Panc1 (cell line): ENCODE measurements around the gene BCO1. TPM values are rescaled to one million over a fixed set of nuclear protein-coding genes. Genes with fewer than 3 reads are reported as not detected.

Experiments used
- ATAC-seq: fragments of 200-7000 bp; cut with Tn5 transposase; 2 replicates; pipeline ENCODE4 v1.9.1; 2020; ENCODE audit warnings: mild to moderate bottlenecking, moderate library complexity
- BruUV-seq: library from RNA; stranded (reverse); fragments of 400-500 nt; replicated peaks from 2 replicates; lab custom pipeline; 2021; lab: Mats Ljungman, UMichigan
- CTCF ChIA-PET: fragments of 300-600 bp; sonication (Branson Sonifier 250); formaldehyde crosslinking; loops from one replicate; lab custom pipeline; 2022; ENCODE audit warnings: antibody characterized with exemption; lab: Charles Lee
- POLR2A ChIA-PET: fragments of 300-600 bp; sonication (Branson Sonifier 250); formaldehyde crosslinking; loops from one replicate; lab custom pipeline; 2022; ENCODE audit warnings: antibody characterized with exemption; lab: Charles Lee
- DNase-seq: peaks from one replicate; pipeline ENCODE4 v3.0.0-alpha.2; 2010; ENCODE audit warnings: low read depth, low spot score
- H3K27ac ChIP-seq: 2 replicates; pipeline ENCODE4 v1.5.1; 2011; ENCODE audit warnings: mild to moderate bottlenecking, low read length, inconsistent platforms
- H3K27me3 ChIP-seq: fragments of 200-500 bp; sonication (Bioruptor generic); 2 replicates; pipeline ENCODE4 v1.6.0; 2014; ENCODE audit warnings: low read length, inconsistent platforms; ENCODE audit not compliant: control insufficient read depth, insufficient read depth
- H3K36me3 ChIP-seq: fragments of 200-500 bp; sonication (Bioruptor generic); 2 replicates; pipeline ENCODE4 v1.5.1; 2014; ENCODE audit warnings: inconsistent platforms, mild to moderate bottlenecking, low read length, moderate library complexity; ENCODE audit not compliant: control insufficient read depth, insufficient read depth
- H3K4me1 ChIP-seq: 2 replicates; pipeline ENCODE4 v1.5.1; 2011; ENCODE audit warnings: inconsistent platforms, mild to moderate bottlenecking, low read length, moderate library complexity; ENCODE audit not compliant: control insufficient read depth, insufficient read depth
- H3K4me3 ChIP-seq, 2 experiments: 2 replicates each; pipeline ENCODE4 v1.5.1; 2011 to 2012; ENCODE audit warnings: low read depth in 2 of 2, low read length in 2 of 2, mild to moderate bottlenecking in 2 of 2, inconsistent platforms in 1 of 2, moderate library complexity in 1 of 2
- H3K9me3 ChIP-seq: fragments of 200-500 bp; sonication (Bioruptor generic); 2 replicates; pipeline ENCODE4 v1.5.1; 2014; ENCODE audit warnings: low read depth, mild to moderate bottlenecking, inconsistent platforms, low read length, moderate library complexity; ENCODE audit not compliant: control insufficient read depth, insufficient read depth
- SIN3A ChIP-seq: IDR thresholded peaks from 2 replicates; pipeline ENCODE4 v1.6.1; 2012; ENCODE audit warnings: low read depth, mild to moderate bottlenecking, low read length, moderate library complexity, borderline replicate concordance; ENCODE audit not compliant: insufficient read depth
- in situ Hi-C: cut with HindIII; loops from 2 replicates; pipeline ENCODE4 v1.10.0; 2016; ENCODE audit warnings: low sequenced_read_pairs, low pct_unique_long_range_greater_than_20kb
- intact Hi-C: fragments of 100-400 bp; cut with micrococcal nuclease; formaldehyde crosslinking; loops from one replicate; pipeline ENCODE4 v1.10.0; 2022; ENCODE audit not compliant: unreplicated experiment
- total RNA-seq: library from RNA; stranded (reverse); gene quantifications from one replicate; pipeline ENCODE4 v1.2.1, GENCODE V29; 2021; ENCODE audit not compliant: unreplicated experiment
- TF ChIP-seq, protein P1 (sequence below), 2 experiments: IDR thresholded peaks; 2 replicates each; pipeline ENCODE4 v1.6.1; 2011 to 2012; ENCODE audit warnings: low read depth in 2 of 2, control low read depth in 1 of 2, low read length in 1 of 2, mild to moderate bottlenecking in 1 of 2, moderate library complexity in 1 of 2; ENCODE audit not compliant: insufficient read depth in 1 of 2
- TF ChIP-seq, protein P2 (sequence below): fragments of 450-650 bp; IDR thresholded peaks from 2 replicates; pipeline ENCODE4 v1.5.1; 2017; ENCODE audit warnings: mild to moderate bottlenecking

BCO1 gene
- total RNA-seq, 1 experiment from 2014 or later, result not detected

DNA sequence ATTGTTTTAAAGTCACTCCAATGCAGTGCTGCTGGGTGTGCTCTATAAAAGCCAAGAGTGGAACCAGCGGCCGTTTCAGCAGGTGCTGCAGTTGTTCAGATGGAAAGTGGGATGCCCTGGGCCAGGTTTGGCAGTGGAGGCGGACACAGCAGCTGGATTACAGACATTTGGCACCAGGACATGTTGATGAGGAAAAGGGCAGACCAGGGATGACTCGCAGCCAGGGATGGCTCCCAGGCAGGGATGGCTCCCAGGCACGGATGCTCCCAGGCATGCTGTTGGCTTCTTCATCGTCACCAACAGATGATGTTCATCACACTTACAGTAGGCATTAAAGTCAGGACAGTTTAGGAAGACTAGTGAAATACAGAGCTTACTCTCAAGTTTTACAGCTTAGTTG, 86.3 kb downstream of the BCO1 start:
- H3K4me1 ChIP-seq, result no peaks in the 10 kb centered on the region; the same call in 1 of the 2 replicates
- ATAC-seq (no peak), DNase-seq (no peak)
- ChIA-PET POLR2A (no interaction called here), CTCF (no interaction called here)
- no peaks in the 10 kb centered on the region for H3K27me3 ChIP-seq
- no peak overlapping the region for H3K27ac ChIP-seq
- TF ChIP-seq, protein P1, sequence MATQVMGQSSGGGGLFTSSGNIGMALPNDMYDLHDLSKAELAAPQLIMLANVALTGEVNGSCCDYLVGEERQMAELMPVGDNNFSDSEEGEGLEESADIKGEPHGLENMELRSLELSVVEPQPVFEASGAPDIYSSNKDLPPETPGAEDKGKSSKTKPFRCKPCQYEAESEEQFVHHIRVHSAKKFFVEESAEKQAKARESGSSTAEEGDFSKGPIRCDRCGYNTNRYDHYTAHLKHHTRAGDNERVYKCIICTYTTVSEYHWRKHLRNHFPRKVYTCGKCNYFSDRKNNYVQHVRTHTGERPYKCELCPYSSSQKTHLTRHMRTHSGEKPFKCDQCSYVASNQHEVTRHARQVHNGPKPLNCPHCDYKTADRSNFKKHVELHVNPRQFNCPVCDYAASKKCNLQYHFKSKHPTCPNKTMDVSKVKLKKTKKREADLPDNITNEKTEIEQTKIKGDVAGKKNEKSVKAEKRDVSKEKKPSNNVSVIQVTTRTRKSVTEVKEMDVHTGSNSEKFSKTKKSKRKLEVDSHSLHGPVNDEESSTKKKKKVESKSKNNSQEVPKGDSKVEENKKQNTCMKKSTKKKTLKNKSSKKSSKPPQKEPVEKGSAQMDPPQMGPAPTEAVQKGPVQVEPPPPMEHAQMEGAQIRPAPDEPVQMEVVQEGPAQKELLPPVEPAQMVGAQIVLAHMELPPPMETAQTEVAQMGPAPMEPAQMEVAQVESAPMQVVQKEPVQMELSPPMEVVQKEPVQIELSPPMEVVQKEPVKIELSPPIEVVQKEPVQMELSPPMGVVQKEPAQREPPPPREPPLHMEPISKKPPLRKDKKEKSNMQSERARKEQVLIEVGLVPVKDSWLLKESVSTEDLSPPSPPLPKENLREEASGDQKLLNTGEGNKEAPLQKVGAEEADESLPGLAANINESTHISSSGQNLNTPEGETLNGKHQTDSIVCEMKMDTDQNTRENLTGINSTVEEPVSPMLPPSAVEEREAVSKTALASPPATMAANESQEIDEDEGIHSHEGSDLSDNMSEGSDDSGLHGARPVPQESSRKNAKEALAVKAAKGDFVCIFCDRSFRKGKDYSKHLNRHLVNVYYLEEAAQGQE (IDR thresholded peaks at IDR 0.05; ENCODE audit: insufficient read depth in 1 of 2, low read depth in 2 of 2, low read length in 1 of 2), result no peak
- no peaks in the 10 kb centered on the region for H3K9me3 ChIP-seq
- H3K4me3 ChIP-seq, result no peak overlapping the region
- in situ Hi-C loops (no loop called here), intact Hi-C loops (no loop called here)
- no TSS peak for BruUV-seq
- no peaks in the 10 kb centered on the region for H3K36me3 ChIP-seq

DNA sequence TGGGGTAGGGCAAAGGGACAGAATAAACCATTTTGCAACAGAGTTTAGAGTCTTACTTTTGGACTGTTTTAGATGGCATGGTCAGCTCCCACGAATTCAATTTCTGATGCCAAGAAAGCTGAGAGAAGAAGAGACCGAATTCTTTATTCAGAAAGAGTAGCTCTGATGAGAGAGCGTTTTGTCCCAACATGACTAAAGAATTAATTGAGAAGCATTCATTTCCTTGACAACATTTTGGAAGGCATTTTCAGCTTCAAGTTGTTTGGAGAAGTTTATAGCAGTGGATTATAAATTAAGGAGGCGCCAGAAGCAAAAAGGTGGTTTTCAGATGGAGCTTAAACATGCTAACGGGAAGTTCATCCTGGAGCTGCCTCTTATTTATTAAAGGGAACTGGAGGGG, 88.5 kb downstream of the BCO1 start:
- TF ChIP-seq, protein P1 (IDR thresholded peaks at IDR 0.05; ENCODE audit: insufficient read depth in 1 of 2, low read depth in 2 of 2, low read length in 1 of 2), result no peak
- TF ChIP-seq, protein P2, sequence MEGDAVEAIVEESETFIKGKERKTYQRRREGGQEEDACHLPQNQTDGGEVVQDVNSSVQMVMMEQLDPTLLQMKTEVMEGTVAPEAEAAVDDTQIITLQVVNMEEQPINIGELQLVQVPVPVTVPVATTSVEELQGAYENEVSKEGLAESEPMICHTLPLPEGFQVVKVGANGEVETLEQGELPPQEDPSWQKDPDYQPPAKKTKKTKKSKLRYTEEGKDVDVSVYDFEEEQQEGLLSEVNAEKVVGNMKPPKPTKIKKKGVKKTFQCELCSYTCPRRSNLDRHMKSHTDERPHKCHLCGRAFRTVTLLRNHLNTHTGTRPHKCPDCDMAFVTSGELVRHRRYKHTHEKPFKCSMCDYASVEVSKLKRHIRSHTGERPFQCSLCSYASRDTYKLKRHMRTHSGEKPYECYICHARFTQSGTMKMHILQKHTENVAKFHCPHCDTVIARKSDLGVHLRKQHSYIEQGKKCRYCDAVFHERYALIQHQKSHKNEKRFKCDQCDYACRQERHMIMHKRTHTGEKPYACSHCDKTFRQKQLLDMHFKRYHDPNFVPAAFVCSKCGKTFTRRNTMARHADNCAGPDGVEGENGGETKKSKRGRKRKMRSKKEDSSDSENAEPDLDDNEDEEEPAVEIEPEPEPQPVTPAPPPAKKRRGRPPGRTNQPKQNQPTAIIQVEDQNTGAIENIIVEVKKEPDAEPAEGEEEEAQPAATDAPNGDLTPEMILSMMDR, result no peak
- TF ChIP-seq SIN3A, result no peak
- intact Hi-C loops (no loop called here), in situ Hi-C loops (no loop called here)
- H3K27me3 ChIP-seq, result no peaks in the 10 kb centered on the region
- CTCF ChIA-PET, result no interaction called here
- no peak overlapping the region for H3K27ac ChIP-seq
- no peaks in the 10 kb centered on the region for H3K4me1 ChIP-seq
- DNase-seq (no peak), ATAC-seq (no peak)
- H3K4me3 ChIP-seq, result no peak overlapping the region
- POLR2A ChIA-PET, result no interaction called here
- H3K36me3 ChIP-seq, result no peaks in the 10 kb centered on the region
- no peaks in the 10 kb centered on the region for H3K9me3 ChIP-seq
- no TSS peak for BruUV-seq
